ENCODE measurements around the gene MVB12B.
"Not testable (repeated sequence)": the region's sequence is repeated elsewhere in the genome, so short reads cannot be mapped to it uniquely, and the experiment has no call there.

MVB12B gene

GRCh38 chr9:126526218-126527108 lies 199.8 kb downstream of the MVB12B start:
- no peak for DNase-seq

- no peak for DNase-seq
Observed at GRCh38 chr9:126527109-126527825, 200.6 kb downstream of the MVB12B start.

GRCh38 chr9:126528111-126528510 lies 201.5 kb downstream of the MVB12B start:
- DNase-seq: no peak

- DNase-seq: no peak
Observed at GRCh38 chr9:126528915-126529314, 202.3 kb downstream of the MVB12B start.

- no peak for DNase-seq
Observed at GRCh38 chr9:126531035-126531571, 204.5 kb downstream of the MVB12B start.

- no peak for DNase-seq
Observed at GRCh38 chr9:126531591-126531990, 205.0 kb downstream of the MVB12B start.

- no peak for DNase-seq
Observed at GRCh38 chr9:126532019-126532462, 205.4 kb downstream of the MVB12B start.

- DNase-seq: no peak
Observed at GRCh38 chr9:126532489-126532888, 205.9 kb downstream of the MVB12B start.

- no peak for DNase-seq
Observed at GRCh38 chr9:126532951-126533925, 206.6 kb downstream of the MVB12B start.

- DNase-seq: no peak
Observed at GRCh38 chr9:126533926-126534310, 207.3 kb downstream of the MVB12B start.

- DNase-seq: no peak
Observed at GRCh38 chr9:126534431-126535186, 208.0 kb downstream of the MVB12B start.

GRCh38 chr9:126536131-126536530 lies 209.5 kb downstream of the MVB12B start:
- no peak for DNase-seq

GRCh38 chr9:126536841-126537465 lies 210.3 kb downstream of the MVB12B start:
- no peak for DNase-seq

GRCh38 chr9:126538550-126538949 lies 211.9 kb downstream of the MVB12B start:
- DNase-seq: no peak

GRCh38 chr9:126540398-126540797 lies 213.8 kb downstream of the MVB12B start:
- not testable (repeated sequence) for DNase-seq

GRCh38 chr9:126543490-126543889 lies 216.9 kb downstream of the MVB12B start:
- no peak for DNase-seq

- DNase-seq: no peak
Observed at GRCh38 chr9:126545106-126545505, 218.5 kb downstream of the MVB12B start.

GRCh38 chr9:126546036-126546435 lies 219.4 kb downstream of the MVB12B start:
- DNase-seq: no peak

GRCh38 chr9:126548312-126548711 lies 221.7 kb downstream of the MVB12B start:
- DNase-seq: no peak

GRCh38 chr9:126549246-126550006 lies 222.8 kb downstream of the MVB12B start:
- no peak for DNase-seq

All from NCI-H2171 treated with DMSO at 0.1 percent for 48 hours (cell line).